ENCODE data around the gene NTM.

Gene NTM

GRCh38 chr11:131598305-131598704 lies 227.9 kb downstream of the NTM start:
- DNase-seq (ENCODE audit: low read depth): no peak
- H3K4me3 ChIP-seq (ENCODE audit: low read depth, low read length): no peak overlapping the region
- TF ChIP-seq, protein P1, sequence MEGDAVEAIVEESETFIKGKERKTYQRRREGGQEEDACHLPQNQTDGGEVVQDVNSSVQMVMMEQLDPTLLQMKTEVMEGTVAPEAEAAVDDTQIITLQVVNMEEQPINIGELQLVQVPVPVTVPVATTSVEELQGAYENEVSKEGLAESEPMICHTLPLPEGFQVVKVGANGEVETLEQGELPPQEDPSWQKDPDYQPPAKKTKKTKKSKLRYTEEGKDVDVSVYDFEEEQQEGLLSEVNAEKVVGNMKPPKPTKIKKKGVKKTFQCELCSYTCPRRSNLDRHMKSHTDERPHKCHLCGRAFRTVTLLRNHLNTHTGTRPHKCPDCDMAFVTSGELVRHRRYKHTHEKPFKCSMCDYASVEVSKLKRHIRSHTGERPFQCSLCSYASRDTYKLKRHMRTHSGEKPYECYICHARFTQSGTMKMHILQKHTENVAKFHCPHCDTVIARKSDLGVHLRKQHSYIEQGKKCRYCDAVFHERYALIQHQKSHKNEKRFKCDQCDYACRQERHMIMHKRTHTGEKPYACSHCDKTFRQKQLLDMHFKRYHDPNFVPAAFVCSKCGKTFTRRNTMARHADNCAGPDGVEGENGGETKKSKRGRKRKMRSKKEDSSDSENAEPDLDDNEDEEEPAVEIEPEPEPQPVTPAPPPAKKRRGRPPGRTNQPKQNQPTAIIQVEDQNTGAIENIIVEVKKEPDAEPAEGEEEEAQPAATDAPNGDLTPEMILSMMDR (IDR thresholded peaks at IDR 0.05; ENCODE audit: low read depth, low read length, missing control alignments): no peak

- no peak for DNase-seq (ENCODE audit: low read depth)
- TF ChIP-seq, protein P1 (IDR thresholded peaks at IDR 0.05; ENCODE audit: low read depth, low read length, missing control alignments): no peak
- no peak overlapping the region for H3K4me3 ChIP-seq (ENCODE audit: low read depth, low read length)
Observed at GRCh38 chr11:131599285-131599684, 228.9 kb downstream of the NTM start.

- TF ChIP-seq, protein P1 (IDR thresholded peaks at IDR 0.05; ENCODE audit: low read depth, low read length, missing control alignments): no peak
- no peak overlapping the region for H3K4me3 ChIP-seq (ENCODE audit: low read depth, low read length)
- no peak for DNase-seq (ENCODE audit: low read depth)
Observed at GRCh38 chr11:131600628-131601027, 230.2 kb downstream of the NTM start.

- TF ChIP-seq, protein P1 (IDR thresholded peaks at IDR 0.05; ENCODE audit: low read depth, low read length, missing control alignments): no peak
- DNase-seq (ENCODE audit: low read depth): no peak
- no peak overlapping the region for H3K4me3 ChIP-seq (ENCODE audit: low read depth, low read length)
Observed at GRCh38 chr11:131601586-131601985, 231.2 kb downstream of the NTM start.

DNA sequence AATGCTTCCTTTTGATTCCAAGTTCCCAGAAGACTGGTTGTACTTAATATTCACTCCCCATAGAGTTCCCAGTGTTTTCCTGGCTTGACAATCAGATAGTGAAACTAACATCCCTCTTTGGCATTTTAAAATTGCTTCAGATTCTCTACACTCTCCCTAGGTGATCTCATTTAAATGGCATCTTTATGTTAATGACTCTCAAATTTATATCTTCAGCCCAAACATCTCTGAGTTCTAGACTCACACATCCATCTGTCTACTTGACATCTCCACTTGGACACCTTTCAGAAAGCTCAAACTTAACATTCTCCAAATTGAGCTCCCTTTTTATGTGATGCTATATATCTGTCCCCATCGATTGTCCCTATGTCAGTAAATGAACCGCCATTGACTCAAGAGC lies 232.0 kb downstream of the NTM start:
- TF ChIP-seq, protein P1 (IDR thresholded peaks at IDR 0.05; ENCODE audit: low read depth, low read length, missing control alignments): no peak
- no peak overlapping the region for H3K4me3 ChIP-seq (ENCODE audit: low read depth, low read length)
- no peak for DNase-seq (ENCODE audit: low read depth)

DNA sequence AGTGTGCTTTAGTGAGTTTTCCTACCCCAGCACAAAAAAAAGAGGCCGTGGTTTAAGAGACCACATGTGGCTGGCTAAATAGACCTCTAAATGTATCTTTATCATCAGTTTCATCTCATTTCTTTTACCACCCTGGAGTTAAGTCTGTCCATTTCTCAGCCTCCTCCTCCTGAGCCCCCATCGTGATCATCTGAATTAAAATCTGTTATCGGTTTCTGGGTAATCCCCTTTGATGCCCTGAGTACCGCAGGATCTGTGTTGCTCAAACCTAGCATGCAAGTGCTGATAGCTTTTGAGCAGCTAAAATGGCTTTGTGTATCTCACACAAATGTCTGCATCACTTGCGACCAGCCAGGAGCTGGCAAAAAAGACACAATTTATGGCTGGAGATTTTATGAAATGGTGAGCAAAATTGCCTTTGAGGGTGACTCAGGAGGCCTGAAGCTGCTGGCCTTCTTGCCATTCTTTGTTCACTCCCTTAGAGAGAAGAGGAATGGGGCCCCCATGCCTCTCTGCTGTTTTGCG lies 236.5 kb downstream of the NTM start:
- H3K4me3 ChIP-seq (ENCODE audit: low read depth, low read length): no peak overlapping the region
- TF ChIP-seq, protein P1 (IDR thresholded peaks at IDR 0.05; ENCODE audit: low read depth, low read length, missing control alignments): no peak
- no peak for DNase-seq (ENCODE audit: low read depth)

DNA sequence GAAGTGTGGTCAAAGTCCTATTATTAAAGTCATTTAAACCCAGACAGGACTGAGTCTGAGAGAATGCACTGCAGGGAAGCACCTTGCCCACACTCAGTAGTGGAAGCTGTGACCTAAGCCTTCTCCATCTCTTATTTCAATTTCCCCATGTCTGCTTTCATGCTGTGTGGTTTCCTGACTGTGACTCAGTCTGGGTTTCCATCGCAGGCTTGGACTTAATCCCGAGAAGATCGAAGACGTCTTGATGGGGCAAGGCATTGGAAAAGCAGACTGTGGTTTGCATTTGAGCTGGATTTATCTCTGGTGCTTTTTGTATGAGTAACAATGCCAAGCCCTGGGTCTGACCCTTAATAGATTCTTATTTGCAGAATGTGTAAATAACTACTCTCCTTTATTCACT lies 238.9 kb downstream of the NTM start:
- H3K4me3 ChIP-seq (ENCODE audit: low read depth, low read length): no peak overlapping the region
- TF ChIP-seq, protein P1 (IDR thresholded peaks at IDR 0.05; ENCODE audit: low read depth, low read length, missing control alignments): no peak
- DNase-seq (ENCODE audit: low read depth): no peak

Measured in GM12864 (cell line).